Chondrocyte (in vitro differentiated cells): ENCODE data around the gene TTC23L. TPM values are rescaled to one million over a fixed set of nuclear protein-coding genes. Genes with fewer than 3 reads are reported as not detected.

Experiments used
- DNase-seq: peaks from one replicate; pipeline ENCODE4 v3.0.0; 2021; ENCODE audit warnings: mixed read lengths, low spot score
- H3K27ac Mint-ChIP-seq: one replicate; pipeline ENCODE4 v1.8.0; 2021; ENCODE audit warnings: mild to moderate bottlenecking, moderate library complexity, mixed read lengths; ENCODE audit not compliant: unreplicated experiment
- H3K27me3 Mint-ChIP-seq: 2 replicates; pipeline ENCODE4 v1.8.0; 2021; ENCODE audit warnings: low read depth, mixed read lengths
- H3K36me3 Mint-ChIP-seq: 2 replicates; pipeline ENCODE4 v1.8.0; 2021; ENCODE audit warnings: low read depth, mixed read lengths
- H3K4me1 Mint-ChIP-seq: 2 replicates; pipeline ENCODE4 v1.8.0; 2021; ENCODE audit warnings: low read depth, mild to moderate bottlenecking, mixed read lengths
- H3K4me3 Mint-ChIP-seq: one replicate; pipeline ENCODE4 v1.8.0; 2021; ENCODE audit warnings: mild to moderate bottlenecking, moderate library complexity, mixed read lengths; ENCODE audit not compliant: unreplicated experiment
- H3K9me3 Mint-ChIP-seq: 2 replicates; pipeline ENCODE4 v1.8.0; 2021; ENCODE audit warnings: low read depth, mixed read lengths
- total RNA-seq: library from RNA; stranded (reverse); gene quantifications from 3 replicates; pipeline ENCODE4 v1.2.1, GENCODE V29; 2021
- TF ChIP-seq, protein P1 (sequence below): fragments of 200-600 bp; sonication (generic); IDR thresholded peaks from 2 replicates; pipeline ENCODE4 v1.5.0; 2021; ENCODE audit warnings: antibody characterized with exemption, mild to moderate bottlenecking, moderate library complexity

TTC23L gene
- total RNA-seq, 1 donor from 2014 or later, result not detected

DNA sequence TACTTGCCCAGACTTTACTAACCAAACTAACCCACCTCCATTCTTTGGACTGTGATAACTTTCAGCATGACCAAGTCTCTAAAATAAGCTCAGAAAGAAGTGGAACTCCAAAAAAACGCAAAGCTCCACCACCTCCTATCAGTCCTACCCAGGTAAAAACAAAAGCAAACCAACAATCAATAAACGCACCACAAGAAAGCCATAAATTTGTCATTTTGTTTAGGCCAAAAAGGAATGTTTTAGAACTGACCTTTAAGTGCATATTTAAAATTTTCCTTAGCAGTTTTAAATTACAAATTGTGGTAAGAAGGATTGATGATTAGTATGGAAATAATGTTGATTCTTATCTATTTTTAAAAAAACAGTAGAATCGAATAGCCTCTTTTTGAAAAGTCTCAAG lies 25.5 kb upstream of the TTC23L start:
- Mint-ChIP-seq H3K27me3 (no peaks in the 10 kb centered on the region), H3K36me3 (peaks cover 14% of the 10 kb centered on the region), H3K4me1 (peaks cover 73% of the 10 kb centered on the region), H3K4me3 (no peak overlapping the region), H3K9me3 (no peaks in the 10 kb centered on the region), H3K27ac (peak overlapping the region; percentile 79)
- no peak for DNase-seq
- TF ChIP-seq, protein P1, sequence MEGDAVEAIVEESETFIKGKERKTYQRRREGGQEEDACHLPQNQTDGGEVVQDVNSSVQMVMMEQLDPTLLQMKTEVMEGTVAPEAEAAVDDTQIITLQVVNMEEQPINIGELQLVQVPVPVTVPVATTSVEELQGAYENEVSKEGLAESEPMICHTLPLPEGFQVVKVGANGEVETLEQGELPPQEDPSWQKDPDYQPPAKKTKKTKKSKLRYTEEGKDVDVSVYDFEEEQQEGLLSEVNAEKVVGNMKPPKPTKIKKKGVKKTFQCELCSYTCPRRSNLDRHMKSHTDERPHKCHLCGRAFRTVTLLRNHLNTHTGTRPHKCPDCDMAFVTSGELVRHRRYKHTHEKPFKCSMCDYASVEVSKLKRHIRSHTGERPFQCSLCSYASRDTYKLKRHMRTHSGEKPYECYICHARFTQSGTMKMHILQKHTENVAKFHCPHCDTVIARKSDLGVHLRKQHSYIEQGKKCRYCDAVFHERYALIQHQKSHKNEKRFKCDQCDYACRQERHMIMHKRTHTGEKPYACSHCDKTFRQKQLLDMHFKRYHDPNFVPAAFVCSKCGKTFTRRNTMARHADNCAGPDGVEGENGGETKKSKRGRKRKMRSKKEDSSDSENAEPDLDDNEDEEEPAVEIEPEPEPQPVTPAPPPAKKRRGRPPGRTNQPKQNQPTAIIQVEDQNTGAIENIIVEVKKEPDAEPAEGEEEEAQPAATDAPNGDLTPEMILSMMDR, result no peak

GRCh38 chr5:34817558-34818351 lies 21.2 kb upstream of the TTC23L start:
- peak overlapping the region; percentile 83 for H3K27ac Mint-ChIP-seq

GRCh38 chr5:34818717-34819116 lies 20.2 kb upstream of the TTC23L start:
- peak overlapping the region; percentile 81 for H3K27ac Mint-ChIP-seq
- peaks cover 36% of the 10 kb centered on the region for H3K36me3 Mint-ChIP-seq

More at GRCh38 chr5:34817558-34818351, 21.2 kb upstream of the TTC23L start:
- Mint-ChIP-seq H3K4me3 (no peak overlapping the region), H3K36me3 (peaks cover 29% of the 10 kb centered on the region), H3K4me1 (peaks cover 47% of the 10 kb centered on the region), H3K9me3 (no peaks in the 10 kb centered on the region), H3K27me3 (no peaks in the 10 kb centered on the region)
- no peak for DNase-seq
- TF ChIP-seq, protein P1, result no peak

DNA sequence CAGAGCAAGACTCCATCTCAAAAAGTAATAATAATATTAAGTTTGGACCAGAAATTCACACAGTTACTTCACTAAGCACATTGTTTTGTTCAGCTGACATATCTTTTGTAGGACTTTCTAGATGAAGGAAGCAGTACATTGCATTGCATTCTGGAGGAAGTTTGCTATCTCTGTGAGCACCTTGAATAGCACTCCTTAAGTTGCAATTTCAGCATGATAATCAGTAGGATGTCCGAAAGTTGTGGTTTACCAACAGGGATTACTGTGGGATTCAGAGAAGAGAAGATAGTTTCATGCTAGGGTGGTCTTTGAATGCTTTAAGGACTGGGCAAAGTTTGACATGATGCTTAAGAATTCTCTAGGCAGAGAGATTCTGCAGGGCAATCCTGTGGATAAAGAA lies 18.4 kb upstream of the TTC23L start:
- H3K27ac Mint-ChIP-seq, result peak overlapping the region; percentile 43

More at GRCh38 chr5:34818717-34819116, 20.2 kb upstream of the TTC23L start:
- no peaks in the 10 kb centered on the region for H3K9me3 Mint-ChIP-seq
- no peak overlapping the region for H3K4me3 Mint-ChIP-seq
- H3K4me1 Mint-ChIP-seq, result peaks cover 37% of the 10 kb centered on the region
- TF ChIP-seq, protein P1, result no peak
- DNase-seq, result no peak
- no peaks in the 10 kb centered on the region for H3K27me3 Mint-ChIP-seq

GRCh38 chr5:34822956-34823715 lies 15.8 kb upstream of the TTC23L start:
- TF ChIP-seq, protein P1, result no peak
- H3K27me3 Mint-ChIP-seq, result no peaks in the 10 kb centered on the region

More for the DNA sequence above, 18.4 kb upstream of the TTC23L start:
- DNase-seq, result no peak
- Mint-ChIP-seq H3K4me1 (peaks cover 31% of the 10 kb centered on the region), H3K9me3 (no peaks in the 10 kb centered on the region), H3K36me3 (peaks cover 43% of the 10 kb centered on the region), H3K4me3 (no peak overlapping the region), H3K27me3 (no peaks in the 10 kb centered on the region)
- TF ChIP-seq, protein P1, result no peak

More at GRCh38 chr5:34822956-34823715, 15.8 kb upstream of the TTC23L start:
- Mint-ChIP-seq H3K4me1 (peaks cover 19% of the 10 kb centered on the region), H3K9me3 (no peaks in the 10 kb centered on the region), H3K36me3 (peaks cover 63% of the 10 kb centered on the region), H3K4me3 (no peak overlapping the region), H3K27ac (peak overlapping the region; percentile 13)
- DNase-seq, result no peak
